NCI-H748 (cell line): Measurements from ENCODE around the gene PWWP2B.

ENCODE experiments used
- DNase-seq: peaks from one replicate; lab custom pipeline; 2025; ENCODE audit not compliant: unreplicated experiment; lab: John Stamatoyannopoulos, UW

The PWWP2B gene

DNA sequence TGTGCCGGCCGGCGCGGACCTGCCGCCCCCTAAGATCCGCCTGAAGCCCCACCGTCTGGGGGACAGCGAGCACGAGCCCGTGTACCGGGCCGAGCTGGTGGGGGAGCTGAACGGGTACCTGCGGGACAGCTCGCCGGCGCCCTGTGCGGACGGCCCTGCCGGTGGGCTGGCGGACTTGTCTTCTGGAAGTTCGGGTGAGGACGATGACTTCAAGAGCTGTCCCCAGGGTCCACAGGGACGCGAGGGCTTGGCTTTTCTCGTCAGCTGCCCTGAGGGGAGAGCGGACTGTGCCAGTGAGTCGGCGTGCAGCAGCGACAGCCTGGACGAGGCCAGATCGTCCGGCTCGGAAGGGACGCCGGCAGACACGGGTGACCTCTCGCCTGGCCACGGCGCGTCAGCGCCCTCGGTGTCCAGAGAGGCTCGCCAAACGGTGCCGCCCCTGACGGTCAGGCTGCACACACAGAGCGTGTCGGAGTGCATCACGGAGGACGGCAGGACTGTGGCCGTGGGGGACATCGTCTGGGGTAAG lies 8.5 kb downstream of the PWWP2B start:
- DNase-seq = no peak

DNA sequence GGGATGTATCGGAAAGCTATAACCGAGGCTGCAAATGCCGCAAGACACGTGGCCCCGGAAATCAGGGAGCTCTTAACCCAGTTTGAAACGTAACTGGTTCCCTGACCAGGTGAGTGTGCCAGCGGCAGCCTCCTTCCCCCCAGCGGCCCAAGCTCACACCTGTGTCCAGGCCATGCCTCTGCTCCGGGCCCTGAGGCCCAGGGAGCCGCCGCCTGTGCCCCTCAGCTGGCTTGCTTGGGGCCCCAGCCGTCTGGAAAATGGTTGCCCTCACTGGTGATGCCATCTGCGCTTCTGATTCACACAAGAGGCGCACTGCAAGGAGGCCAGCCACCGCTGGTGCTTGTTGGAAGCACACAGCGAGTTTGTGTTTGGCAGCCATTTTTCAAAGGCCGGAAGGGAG lies 9.2 kb downstream of the PWWP2B start:
- no peak for DNase-seq

DNA sequence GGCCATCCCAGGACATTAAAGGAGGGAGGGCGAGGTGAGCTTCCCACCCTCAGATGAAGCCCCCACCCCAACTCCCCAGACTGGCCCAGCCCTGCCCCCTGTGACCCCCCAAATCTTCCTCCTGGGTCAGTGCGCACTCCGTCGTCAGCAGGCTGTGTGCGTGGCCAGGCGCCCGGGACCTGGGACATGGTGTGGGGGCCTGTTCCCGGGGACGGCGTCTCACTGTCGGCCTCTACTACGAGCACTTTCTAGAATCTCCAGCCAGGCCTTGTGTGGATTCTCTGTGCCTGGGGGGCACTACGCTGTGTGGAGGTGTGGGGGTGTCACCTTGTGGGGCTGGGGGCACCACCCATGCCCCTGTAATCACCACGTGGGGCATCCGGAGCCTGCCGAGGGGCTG lies 9.8 kb downstream of the PWWP2B start:
- DNase-seq = no peak

DNA sequence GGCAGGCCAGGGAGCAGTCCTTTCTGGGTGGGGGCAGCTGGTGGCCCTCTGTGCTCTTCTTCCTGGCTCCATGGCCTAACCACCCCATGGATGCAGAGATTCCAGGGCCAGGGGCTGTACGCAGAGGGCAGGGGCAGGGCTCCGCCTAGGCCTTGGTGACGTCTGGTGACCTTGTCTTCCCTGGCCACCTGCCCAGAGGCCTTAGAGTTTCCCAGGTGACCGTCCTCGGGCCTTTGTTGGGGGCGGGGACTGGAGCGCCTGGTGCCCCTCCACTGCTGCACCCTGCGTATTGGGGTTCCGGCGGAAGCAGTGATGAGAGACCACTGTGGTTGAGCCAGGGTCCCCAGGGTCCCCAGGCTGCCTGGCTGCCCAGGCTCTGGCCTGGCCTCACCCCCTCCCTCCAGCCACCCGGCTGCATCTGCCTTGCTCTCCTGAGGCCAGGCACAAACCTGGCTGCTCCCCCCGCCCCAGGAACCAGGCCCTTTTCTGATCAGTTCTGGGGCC lies 10.3 kb downstream of the PWWP2B start:
- peak; percentile 34 for DNase-seq

DNA sequence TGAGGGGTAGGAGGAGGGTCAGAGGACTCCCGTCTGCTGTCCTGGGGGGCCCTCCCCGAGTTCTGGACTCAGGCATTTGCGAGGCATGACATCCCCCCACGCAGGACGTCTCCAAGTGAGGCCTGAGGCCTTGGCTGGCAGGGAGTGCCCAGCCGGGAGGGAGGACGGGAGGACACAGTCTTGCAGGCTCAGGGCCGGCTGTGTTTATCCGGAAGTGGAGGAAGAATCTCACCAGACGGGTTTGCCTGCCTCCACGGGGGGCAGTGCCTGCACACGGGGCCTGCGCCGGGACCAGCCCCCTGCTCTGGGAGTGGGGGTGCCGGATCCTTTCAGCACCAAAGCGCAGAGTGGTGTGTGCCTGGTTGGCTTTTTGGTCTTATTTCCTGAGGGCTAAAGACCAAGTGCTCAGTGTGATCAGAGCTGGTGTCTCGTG lies 10.9 kb downstream of the PWWP2B start:
- DNase-seq = peak; percentile 82

DNA sequence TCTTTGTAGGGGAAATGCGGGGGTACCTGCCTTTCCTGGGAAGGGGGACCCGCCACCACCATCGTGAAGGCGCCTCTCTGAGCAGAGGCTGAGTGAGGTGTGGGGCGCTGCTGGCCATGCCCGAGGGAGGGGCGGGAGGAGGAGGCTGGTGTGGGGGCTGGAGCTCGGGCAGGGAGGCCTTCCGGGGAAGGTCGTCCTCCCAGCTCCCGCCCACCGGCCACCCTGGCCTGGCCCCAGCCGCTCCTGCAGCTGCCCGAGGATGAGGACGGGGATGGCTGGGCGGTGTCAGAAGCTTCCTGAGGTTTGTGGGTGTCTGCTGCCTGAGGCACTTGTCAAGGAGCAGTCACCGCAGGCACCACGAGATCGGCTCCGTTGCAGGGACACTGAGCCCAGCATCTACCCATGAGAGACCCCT lies 11.4 kb downstream of the PWWP2B start:
- no peak for DNase-seq

DNA sequence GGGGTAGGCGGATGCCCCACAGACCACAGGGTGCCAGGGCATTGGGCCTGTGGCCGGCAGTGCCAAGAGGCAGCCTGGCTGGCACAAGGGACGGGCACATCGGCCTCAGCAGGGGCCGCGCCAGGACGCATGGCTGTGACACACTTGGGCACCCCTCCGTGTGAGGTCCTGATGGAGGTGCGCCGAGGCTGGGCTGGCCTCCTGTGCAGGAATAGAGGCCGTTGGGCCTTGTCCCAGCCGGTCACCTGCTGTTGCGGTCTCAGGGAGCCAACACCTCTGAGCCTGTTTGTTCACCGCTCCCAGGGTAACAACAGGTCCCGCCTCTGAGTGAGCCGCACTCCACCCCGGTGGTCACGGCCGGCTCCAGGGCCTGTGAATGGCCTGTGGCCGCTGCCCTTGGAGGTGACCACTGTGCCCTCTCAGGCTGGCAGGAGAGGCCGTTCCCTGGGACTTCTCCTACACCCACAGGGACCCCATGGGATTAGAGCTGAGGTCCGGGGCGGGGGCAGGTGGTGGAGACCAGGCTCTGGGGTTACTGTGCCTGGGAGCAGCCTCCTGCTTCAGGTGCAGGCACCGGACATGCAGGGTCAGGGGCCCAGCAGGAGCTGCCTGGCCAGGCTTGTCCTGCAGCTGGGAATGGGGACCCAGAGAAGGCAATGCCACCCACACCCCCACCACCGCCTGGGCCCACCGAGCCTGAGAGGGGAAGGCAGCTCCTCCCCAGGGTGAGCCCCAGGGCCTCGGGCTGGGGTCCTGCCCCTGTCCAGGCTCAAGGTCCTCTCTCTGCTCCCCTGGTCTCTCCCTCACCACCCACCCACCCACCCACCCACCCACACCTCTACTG lies 12.0 kb downstream of the PWWP2B start:
- no peak for DNase-seq

DNA sequence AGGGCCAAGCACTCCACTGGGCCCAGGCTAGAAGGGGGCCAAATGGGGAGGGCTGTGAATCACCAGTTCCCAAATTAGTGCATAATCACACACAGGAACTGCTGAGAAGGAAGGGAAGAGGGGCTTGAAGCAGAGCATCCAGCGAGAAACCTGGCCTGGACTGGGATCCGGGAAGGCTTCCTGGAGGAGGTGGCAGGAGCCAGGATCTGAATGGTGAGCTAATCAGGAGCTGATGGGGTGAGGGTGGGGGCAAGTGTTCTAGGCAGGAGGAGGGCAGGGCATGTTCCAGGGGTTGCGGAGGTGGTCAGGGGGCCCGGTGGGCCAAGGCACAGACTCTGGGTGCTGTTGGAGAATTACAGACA lies 12.6 kb downstream of the PWWP2B start:
- DNase-seq = no peak

DNA sequence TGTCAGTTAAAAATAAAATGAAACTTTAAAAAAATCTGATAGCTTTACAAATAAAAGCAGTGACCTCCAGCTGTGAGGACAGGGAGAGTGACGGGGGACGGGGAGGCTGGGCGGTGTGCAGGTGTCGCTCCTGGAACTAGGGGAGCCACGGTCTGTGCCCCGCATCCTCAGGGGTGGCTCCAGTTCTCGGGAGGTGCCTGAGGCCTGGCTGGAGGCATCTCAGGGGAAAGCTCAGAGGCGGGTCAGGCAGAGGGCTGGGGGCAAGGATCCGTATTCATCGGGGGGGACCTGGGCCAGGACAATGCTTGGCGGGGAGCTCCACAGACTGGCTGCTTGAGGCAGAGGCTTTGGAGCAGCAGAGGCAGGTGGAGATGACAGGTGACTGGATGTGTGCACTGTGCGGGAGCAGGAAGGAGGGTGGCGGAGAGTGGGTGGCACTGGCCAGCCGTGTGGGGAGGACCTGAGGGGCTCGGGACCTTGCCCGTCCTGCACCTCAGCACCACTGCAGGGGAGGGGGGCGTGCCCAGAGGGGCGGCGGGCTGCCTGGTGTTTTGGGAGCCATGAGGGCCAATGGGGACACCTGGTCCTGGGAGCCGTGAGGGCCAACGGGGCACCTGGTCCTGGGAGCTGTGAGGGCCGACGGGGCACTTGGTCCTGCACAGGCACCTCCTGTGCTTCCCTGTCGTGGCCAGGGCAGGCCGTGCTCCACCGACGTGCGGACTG lies 13.2 kb downstream of the PWWP2B start:
- no peak for DNase-seq

DNA sequence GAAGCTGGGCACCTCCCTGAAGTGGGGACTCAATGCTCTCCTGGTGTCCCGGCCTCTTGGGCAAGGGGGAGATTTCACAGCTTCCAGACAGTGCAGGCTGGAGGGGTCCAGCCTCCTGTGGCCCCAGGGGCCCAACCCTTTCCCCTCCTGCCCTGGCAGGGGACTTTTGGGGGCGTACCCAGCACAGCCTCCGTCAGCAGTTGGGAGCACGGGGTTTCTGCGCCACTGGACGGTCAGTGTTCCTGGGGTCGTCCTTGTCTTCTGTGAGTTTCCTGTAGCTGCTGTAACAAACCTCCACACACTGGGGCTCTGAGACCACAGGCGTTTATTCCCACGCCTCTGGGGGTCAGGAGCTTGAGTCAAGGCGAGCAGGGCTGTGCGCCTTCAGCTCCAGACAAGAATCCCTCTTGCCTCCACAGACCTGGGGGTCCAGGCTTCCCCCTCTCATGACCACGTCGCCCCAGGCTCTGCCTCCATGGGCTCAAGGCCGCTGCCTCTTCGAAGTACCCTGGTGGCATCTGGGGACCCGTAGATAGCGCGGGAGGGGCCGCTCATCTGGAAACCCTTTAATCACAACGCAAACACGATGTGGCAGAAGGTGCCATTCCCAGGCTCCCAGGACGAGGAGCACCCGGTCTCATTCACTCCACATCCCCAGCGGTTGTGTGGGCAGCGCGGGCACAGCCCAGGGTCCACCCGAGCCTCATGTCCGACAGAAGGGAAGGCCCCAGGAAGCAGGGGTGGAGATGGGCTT lies 14.0 kb downstream of the PWWP2B start:
- DNase-seq = no peak

DNA sequence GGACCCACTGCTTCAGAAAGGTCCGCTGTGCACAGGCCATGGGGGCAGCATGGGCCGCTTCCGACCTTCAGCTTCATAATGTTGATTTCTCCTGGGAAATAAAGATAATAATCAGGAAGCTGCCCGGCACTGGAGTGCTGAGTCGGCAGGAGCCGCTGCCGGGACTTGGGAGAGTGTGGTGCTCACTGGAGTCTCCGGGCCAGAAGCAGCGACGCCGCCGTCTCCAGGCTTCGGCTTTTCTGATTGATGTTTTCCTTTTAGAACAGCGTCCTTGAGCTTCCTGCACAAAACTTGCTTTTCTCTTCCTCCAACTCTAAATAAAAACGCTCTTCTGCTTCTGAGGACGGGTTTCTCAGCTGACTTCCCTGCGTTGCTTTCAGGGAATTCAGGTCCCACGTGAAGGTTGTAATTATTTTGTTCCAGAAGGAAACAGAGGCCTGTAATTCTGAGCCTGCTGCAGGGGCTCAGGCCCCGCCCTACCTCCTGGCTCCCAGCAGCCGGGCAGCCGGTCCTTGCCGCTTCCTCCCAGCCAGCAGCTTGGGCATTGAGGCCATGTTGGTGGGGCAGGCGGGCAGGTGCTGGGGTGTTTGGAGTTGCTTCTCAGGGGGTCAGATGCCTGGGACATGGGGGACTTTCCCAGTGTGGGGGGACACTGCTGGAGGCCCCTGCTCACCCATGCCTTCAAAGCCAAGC lies 14.7 kb downstream of the PWWP2B start:
- no peak for DNase-seq

DNA sequence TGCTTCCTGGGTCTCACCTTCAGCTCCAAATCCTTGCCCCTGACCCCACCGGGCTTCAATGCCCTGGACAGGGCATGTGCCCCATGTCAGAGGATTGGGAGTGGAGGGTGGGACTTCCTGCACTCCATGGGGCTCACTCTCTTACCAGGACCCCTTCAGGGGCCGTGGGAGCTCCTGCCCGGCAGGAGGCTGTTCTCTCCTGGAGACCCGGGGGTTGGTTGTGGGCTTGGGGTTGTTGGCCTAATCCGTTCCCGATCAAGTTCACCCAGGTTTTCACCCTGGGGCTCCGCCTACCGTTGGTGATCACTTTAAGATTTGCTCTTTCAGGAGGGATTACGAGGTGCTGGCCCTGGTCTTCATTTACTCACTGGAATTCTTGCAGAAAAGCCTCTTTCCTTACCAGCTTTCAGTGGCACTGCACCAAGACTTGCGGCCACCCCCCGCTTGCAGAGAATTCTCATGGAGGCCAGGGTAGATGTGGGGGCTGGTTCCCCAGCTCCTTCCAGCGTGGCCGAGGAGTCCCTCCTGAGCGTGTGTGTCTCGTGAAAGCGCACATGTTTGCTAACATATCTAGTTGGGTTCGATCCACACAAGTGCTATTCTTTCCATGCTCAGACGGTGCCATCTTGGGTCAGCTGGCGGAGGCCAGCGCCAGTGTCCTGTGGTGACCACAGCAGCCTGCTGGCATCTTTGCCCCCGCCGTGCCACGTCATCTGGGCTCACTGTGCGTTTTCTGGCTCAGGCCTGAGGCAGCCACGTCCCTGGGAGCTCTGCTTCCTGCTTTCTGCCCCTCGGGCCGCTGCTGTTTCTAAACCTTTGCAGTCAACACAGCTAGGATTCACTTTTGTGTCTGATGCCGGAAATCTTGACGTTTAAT lies 15.6 kb downstream of the PWWP2B start:
- no peak for DNase-seq

DNA sequence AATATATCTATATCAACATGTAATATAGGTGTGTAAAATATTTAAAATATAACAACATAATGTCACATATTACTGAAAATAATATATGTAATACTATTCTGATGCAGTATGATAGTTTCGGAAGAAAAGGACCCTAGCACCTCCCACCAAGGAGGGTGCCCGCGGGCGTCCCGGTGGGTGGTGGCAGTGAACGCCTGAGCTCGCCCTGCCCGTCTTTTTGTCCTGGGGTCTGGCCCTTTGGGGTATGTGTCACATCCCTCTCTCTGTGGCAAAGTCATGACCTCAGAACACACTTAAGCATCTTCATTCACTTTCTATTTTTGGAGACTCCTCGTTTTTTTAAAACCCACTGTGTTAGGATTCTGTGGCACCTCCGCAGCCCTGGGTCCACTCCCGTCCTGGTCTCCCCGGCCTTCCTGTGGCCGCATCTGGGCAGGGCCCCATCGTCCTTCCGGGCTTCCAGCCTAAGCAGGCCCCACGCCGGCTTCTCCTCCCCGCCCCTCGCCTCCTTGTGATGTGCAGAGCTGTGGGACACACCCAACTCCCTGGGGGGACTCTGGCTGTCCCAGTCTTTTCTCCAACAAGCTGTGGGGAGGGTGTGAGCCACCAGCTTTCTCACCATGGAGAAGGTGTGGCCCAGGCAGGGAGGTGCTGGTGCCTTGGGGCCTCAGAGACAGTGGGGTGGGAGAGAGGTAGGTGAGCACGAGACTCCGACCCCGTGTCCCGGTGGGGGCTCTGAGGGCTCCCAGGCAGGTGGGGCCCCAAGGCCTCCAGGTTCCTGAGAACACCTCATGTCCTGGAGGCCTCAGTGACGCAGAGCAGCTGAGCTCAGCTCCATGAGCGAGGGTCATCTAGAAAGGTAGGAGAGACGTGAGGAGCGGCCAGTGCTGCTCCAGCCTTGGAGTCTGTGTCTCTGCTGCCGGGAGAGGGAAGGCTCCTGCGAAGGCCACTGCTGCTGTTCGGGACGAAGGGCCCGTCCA lies 16.5 kb downstream of the PWWP2B start:
- no peak for DNase-seq

DNA sequence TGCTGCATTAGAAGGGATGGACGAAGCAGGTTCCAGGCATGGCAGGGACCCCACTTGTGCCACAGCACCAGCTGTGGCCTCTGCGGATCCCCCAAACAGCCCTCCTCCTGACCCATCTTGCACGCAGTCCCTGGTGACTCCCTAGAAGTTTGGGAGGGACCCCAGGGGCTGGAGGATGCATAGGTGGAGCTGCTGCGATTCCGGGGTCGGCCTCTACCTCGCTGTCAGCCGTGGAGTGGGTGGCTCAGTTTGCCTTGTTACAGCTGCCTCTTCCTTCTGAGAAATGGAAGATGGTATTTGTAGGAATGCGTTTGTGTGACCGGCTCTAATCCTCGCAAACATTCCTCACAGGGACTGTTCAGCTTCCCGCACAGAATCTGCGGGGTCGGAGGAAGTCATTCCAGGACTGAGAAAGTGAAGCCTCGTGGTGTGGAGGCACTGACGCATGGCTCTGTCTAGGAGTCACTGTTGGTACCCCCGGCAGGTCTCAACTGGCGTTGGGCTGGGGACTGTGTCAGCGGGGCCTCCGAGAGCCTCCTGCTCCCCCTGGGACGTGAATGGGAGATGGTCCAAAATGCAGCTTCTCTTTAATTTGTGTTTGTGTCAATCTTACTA lies 17.5 kb downstream of the PWWP2B start:
- DNase-seq = no peak

DNA sequence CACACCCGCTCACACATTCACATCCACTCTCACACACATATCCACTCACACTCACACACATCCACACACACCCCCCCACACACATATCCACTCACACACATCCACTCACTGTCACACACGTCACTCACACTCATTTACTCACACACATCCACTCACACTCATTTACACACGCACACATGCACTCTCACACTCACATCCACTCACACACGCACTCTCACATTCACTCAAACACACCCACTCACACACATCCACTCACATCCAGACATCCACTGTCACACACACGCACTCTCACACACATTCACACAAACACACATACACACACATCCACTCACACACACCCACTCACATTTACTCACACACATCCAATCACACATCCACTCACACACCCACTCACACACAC lies 18.3 kb downstream of the PWWP2B start:
- DNase-seq = no peak

DNA sequence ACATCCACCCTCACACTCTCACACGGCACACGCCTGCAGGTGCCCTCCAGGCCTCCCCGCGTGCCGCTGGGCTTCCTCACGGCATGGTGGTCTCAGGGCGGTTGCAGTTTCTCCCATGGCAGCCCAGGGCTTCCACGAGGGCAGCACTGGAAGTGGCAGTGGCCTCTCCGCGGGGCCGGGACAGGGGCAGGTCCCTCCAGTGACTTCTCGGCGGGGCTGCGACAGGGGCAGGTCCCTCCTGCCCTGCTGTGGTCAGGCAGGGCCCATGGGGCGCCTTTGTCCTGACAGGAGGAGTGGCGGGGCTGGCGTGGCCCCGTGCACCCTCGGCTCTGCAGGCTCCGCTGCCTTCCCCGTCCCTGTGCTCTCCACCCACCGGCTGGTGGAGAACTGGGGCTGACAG lies 19.0 kb downstream of the PWWP2B start:
- no peak for DNase-seq

DNA sequence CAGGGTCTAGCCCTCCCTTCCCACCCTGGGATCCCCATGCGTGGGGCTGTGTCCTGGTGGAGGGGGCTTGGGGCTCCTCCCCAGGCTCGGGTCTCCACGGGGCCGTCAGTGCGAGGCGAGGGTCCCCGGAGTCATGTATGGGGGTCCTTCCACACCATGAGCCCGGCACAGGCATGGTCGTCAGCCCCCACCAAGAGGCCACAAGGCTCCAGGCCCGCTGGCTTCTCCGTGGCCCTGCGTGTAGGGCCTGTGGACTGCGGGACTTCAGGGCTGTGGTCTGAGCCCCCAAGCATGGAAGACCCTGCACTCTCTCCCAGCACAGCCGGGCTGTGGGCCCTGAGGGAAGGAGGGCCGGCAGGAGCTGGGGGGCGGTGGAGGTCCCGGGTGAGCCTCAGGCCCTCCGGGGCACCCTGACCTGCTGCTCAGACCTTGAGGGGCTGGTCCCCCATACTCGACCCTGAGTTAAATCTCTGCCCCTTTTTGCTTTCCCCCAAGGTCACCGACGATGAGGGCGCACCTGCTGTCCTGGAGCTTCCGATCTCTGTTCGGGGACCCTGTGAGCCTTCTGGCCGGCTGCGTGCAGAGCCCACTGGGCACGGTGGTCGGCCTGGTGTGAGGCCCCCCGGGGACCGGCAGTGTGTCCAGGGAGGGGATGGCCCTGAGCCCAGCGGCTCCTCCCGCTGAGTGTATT lies 19.7 kb downstream of the PWWP2B start:
- no peak for DNase-seq
